Left lung (tissue), 10 donors: Measurements from ENCODE around the gene AK8. TPM values are rescaled to one million over a fixed set of nuclear protein-coding genes. Genes with fewer than 3 reads are reported as not detected.

Experiments used
- ATAC-seq: fragments of 200-7000 bp; cut with Tn5 transposase; one replicate; pipeline ENCODE4 v1.9.1; 2020; ENCODE audit warnings: moderate library complexity
- DNase-seq, 4 donors: peaks; one replicate each; pipeline ENCODE4 v3.0.0-alpha.2; 2013 to 2020
- H3K27ac ChIP-seq, 2 donors: fragments of 200-600 bp; sonication (generic) in 1 of 2; one replicate each; pipeline versions ENCODE4 v1.5.0 to v1.8.0; 2020 to 2021
- H3K27me3 ChIP-seq, 2 donors: fragments of 200-600 bp; sonication (generic) in 1 of 2; one replicate each; pipeline versions ENCODE4 v1.5.0 to v1.8.0; 2020 to 2021
- H3K36me3 ChIP-seq, 2 donors: fragments of 200-600 bp; sonication (generic) in 1 of 2; one replicate each; pipeline versions ENCODE4 v1.5.0 to v1.8.0; 2020 to 2021
- H3K4me1 ChIP-seq, 2 donors: fragments of 200-600 bp; one replicate each; pipeline ENCODE4 v1.8.0; 2021
- H3K4me3 ChIP-seq, 2 donors: fragments of 200-600 bp; sonication (generic) in 1 of 2; one replicate each; pipeline versions ENCODE4 v1.5.0 to v1.8.0; 2020 to 2021; ENCODE audit warnings: mild to moderate bottlenecking in 1 of 2
- H3K9me3 ChIP-seq, 2 donors: fragments of 200-600 bp; sonication (generic) in 1 of 2; one replicate each; pipeline versions ENCODE4 v1.5.0 to v1.8.0; 2020 to 2021
- intact Hi-C, 2 donors: fragments of 100-400 bp; cut with DNase I; formaldehyde crosslinking; loops; one replicate each; pipeline versions ENCODE4 v1.11.2 to v1.14.2; 2022
- polyA plus RNA-seq, 6 donors: library from polyadenylated mRNA; unstranded; fragments of 120-200 nt; gene quantifications; one replicate each; pipeline ENCODE4 v1.2.1, GENCODE V29; 2013; ENCODE audit not compliant: insufficient read length in 6 of 6
- total RNA-seq, 2 donors: library from RNA; stranded (reverse); fragmentation: NEBNext Ultra II Directional; extraction: Animal tissue kit (Norgen Biotek cat#: 25700); gene quantifications; one replicate each; pipeline ENCODE4 v1.2.1, GENCODE V29; 2021
- TF ChIP-seq, protein P1 (sequence below), 2 donors: fragments of 200-600 bp; sonication (generic) in 1 of 2; IDR thresholded peaks; one replicate each; pipeline versions ENCODE4 v1.5.0 to v1.8.0; 2021; ENCODE audit warnings: antibody characterized with exemption in 2 of 2
- donor health status: DM: no; HTN: yes; CAD: no.
- donor health status: DM: no; HTN: no; CAD: no.

The AK8 gene
- total and polyA plus RNA-seq, 8 donors = 0.55 to 3.6 (median 2.4) TPM

GRCh38 chr9:132873403-132873802, 4.7 kb downstream of the AK8 start:
- intact Hi-C loops = no loop called here
- no peak overlapping the region for H3K27ac ChIP-seq
- peaks cover 0 to 7% of the 10 kb centered on the region in 2 donors for H3K4me1 ChIP-seq
- H3K27me3 ChIP-seq = no peaks in the 10 kb centered on the region
- H3K36me3 ChIP-seq = no peaks in the 10 kb centered on the region
- H3K4me3 ChIP-seq = no peak overlapping the region
- ATAC-seq (no peak), DNase-seq (peak in 1 of 4 donors; percentile 51)
- no peaks in the 10 kb centered on the region for H3K9me3 ChIP-seq
- TF ChIP-seq, protein P1, sequence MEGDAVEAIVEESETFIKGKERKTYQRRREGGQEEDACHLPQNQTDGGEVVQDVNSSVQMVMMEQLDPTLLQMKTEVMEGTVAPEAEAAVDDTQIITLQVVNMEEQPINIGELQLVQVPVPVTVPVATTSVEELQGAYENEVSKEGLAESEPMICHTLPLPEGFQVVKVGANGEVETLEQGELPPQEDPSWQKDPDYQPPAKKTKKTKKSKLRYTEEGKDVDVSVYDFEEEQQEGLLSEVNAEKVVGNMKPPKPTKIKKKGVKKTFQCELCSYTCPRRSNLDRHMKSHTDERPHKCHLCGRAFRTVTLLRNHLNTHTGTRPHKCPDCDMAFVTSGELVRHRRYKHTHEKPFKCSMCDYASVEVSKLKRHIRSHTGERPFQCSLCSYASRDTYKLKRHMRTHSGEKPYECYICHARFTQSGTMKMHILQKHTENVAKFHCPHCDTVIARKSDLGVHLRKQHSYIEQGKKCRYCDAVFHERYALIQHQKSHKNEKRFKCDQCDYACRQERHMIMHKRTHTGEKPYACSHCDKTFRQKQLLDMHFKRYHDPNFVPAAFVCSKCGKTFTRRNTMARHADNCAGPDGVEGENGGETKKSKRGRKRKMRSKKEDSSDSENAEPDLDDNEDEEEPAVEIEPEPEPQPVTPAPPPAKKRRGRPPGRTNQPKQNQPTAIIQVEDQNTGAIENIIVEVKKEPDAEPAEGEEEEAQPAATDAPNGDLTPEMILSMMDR (IDR thresholded peaks at IDR 0.05) = no peak

DNA sequence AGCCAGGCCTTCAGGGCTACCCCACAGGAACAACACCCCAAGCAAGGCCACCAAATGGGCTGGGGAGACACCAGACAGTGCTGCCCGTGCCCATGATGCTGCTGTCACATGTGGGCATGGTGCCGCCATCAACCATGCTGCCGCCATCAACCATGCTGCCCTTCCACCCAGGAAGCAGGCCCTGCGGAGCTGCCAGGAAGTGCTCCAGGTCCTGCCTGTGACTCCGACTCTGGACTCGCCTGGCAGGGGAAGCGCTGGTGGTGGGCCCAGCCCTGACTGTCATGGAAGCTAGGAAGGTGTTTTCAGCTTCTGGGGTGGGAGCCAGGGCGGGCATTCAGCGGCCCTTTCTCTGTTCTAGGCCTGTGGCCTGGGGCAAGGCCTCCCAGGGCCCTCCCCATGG, 8.8 kb downstream of the AK8 start:
- Histone ChIP-seq H3K27ac (no peak overlapping the region), H3K4me3 (no peak overlapping the region), H3K9me3 (no peaks in the 10 kb centered on the region), H3K27me3 (no peaks in the 10 kb centered on the region), H3K36me3 (no peaks in the 10 kb centered on the region), H3K4me1 (no peaks in the 10 kb centered on the region)
- TF ChIP-seq, protein P1 (IDR thresholded peaks at IDR 0.05) = no peak
- intact Hi-C loops = no loop called here
- DNase-seq = peak in 1 of 4 donors; percentile 69
- no peak for ATAC-seq

DNA sequence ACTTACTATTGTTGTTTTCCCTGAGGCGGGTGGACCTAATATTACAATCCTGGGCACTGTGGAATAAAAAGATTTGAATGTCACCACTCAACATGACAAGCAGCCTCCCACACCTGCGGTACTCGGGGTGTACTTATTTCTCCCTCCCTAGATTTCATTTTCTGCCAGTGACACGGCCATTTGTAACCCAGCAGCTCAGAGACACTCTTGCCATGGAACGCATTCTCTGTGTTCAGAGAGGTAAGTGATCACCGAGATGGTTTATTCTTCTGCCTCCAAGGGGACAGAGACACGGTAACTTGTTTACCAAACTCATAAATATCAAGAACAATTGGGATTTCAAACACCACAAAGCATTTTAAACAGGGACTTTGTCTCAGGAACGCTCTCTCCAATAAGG, 11.2 kb downstream of the AK8 start:
- DNase-seq (no peak), ATAC-seq (no peak)
- H3K4me1 ChIP-seq = no peaks in the 10 kb centered on the region
- H3K36me3 ChIP-seq = no peaks in the 10 kb centered on the region
- no peaks in the 10 kb centered on the region for H3K9me3 ChIP-seq
- H3K4me3 ChIP-seq = no peak overlapping the region
- no peak overlapping the region for H3K27ac ChIP-seq
- intact Hi-C loops = no loop called here
- TF ChIP-seq, protein P1 (IDR thresholded peaks at IDR 0.05) = no peak
- no peaks in the 10 kb centered on the region for H3K27me3 ChIP-seq

GRCh38 chr9:132864691-132865090, 13.4 kb downstream of the AK8 start:
- DNase-seq = peak in 1 of 4 donors; percentile 20
- H3K9me3 ChIP-seq = no peaks in the 10 kb centered on the region
- no peak overlapping the region for H3K4me3 ChIP-seq
- no peak for ATAC-seq
- no peak overlapping the region for H3K27ac ChIP-seq
- intact Hi-C loops = no loop called here
- H3K4me1 ChIP-seq = no peaks in the 10 kb centered on the region
- TF ChIP-seq, protein P1 (IDR thresholded peaks at IDR 0.05) = no peak
- no peaks in the 10 kb centered on the region for H3K27me3 ChIP-seq
- no peaks in the 10 kb centered on the region for H3K36me3 ChIP-seq

GRCh38 chr9:132864277-132864676, 13.8 kb downstream of the AK8 start:
- DNase-seq (peak in 1 of 4 donors; percentile 20), ATAC-seq (no peak)
- H3K4me1 ChIP-seq = no peaks in the 10 kb centered on the region
- no peaks in the 10 kb centered on the region for H3K36me3 ChIP-seq
- intact Hi-C loops = no loop called here
- H3K4me3 ChIP-seq = no peak overlapping the region
- no peak overlapping the region for H3K27ac ChIP-seq
- TF ChIP-seq, protein P1 (IDR thresholded peaks at IDR 0.05) = no peak
- H3K27me3 ChIP-seq = no peaks in the 10 kb centered on the region
- no peaks in the 10 kb centered on the region for H3K9me3 ChIP-seq
